Parathyroid adenoma (tissue), 2 donors: ENCODE measurements around the gene PCBP1.

Experiments
- H2AFZ ChIP-seq: fragments of 300-600 bp; sonication (generic); one replicate; pipeline ENCODE4 v1.7.0; 2017; ENCODE audit warnings: antibody characterized with exemption, mild to moderate bottlenecking
- H3K27ac ChIP-seq: fragments of 300-600 bp; sonication (generic); one replicate; pipeline ENCODE4 v1.7.0; 2017
- H3K27me3 ChIP-seq: fragments of 300-600 bp; sonication (generic); one replicate; pipeline ENCODE4 v1.7.0; 2017; ENCODE audit warnings: low read length; ENCODE audit not compliant: control insufficient read depth, insufficient read depth
- H3K36me3 ChIP-seq: fragments of 300-600 bp; sonication (generic); one replicate; pipeline ENCODE4 v1.7.0; 2017; ENCODE audit warnings: low read length; ENCODE audit not compliant: control insufficient read depth, insufficient read depth
- H3K4me1 ChIP-seq: fragments of 300-600 bp; sonication (generic); one replicate; pipeline ENCODE4 v1.7.0; 2017; ENCODE audit warnings: control low read depth
- H3K4me2 ChIP-seq: fragments of 300-600 bp; sonication (generic); one replicate; pipeline ENCODE4 v1.7.0; 2017; ENCODE audit warnings: low read length
- H3K4me3 ChIP-seq: fragments of 300-600 bp; sonication (generic); one replicate; pipeline ENCODE4 v1.7.0; 2017; ENCODE audit warnings: low read depth, low read length
- H3K79me2 ChIP-seq: fragments of 300-600 bp; sonication (generic); one replicate; pipeline ENCODE4 v1.7.0; 2017; ENCODE audit warnings: control low read depth
- H3K9ac ChIP-seq: fragments of 300-600 bp; sonication (generic); one replicate; pipeline ENCODE4 v1.7.0; 2017; ENCODE audit warnings: mild to moderate bottlenecking
- H3K9me3 ChIP-seq: fragments of 300-600 bp; sonication (generic); one replicate; pipeline ENCODE4 v1.7.0; 2017; ENCODE audit warnings: low read length; ENCODE audit not compliant: control insufficient read depth
- CTCF ChIP-seq: fragments of 300-600 bp; sonication (generic); IDR thresholded peaks from one replicate; pipeline ENCODE4 v1.7.0; 2017; ENCODE audit warnings: antibody characterized with exemption, mild to moderate bottlenecking
- donor health status: primary hyperparathyroidism.

The PCBP1 gene

GRCh38 chr2:70061317-70061716 is 26.0 kb upstream of the PCBP1 start:
- Histone ChIP-seq H3K9me3 (no peaks in the 10 kb centered on the region), H3K79me2 (peaks cover 23% of the 10 kb centered on the region), H3K36me3 (no peaks in the 10 kb centered on the region), H3K4me2 (no peak overlapping the region), H2AFZ (no peak overlapping the region), H3K4me3 (no peak overlapping the region), H3K27ac (no peak overlapping the region), H3K4me1 (no peaks in the 10 kb centered on the region), H3K9ac (no peak overlapping the region), H3K27me3 (no peaks in the 10 kb centered on the region)
- TF ChIP-seq CTCF: no peak

- H3K9ac ChIP-seq: no peak overlapping the region
- H3K4me1 ChIP-seq: no peaks in the 10 kb centered on the region
- no peak overlapping the region for H3K27ac ChIP-seq
- no peak for TF ChIP-seq CTCF
- H3K36me3 ChIP-seq: no peaks in the 10 kb centered on the region
- H3K27me3 ChIP-seq: no peaks in the 10 kb centered on the region
- no peak overlapping the region for H3K4me2 ChIP-seq
- H2AFZ ChIP-seq: no peak overlapping the region
- peaks cover 23% of the 10 kb centered on the region for H3K79me2 ChIP-seq
- H3K4me3 ChIP-seq: no peak overlapping the region
- H3K9me3 ChIP-seq: no peaks in the 10 kb centered on the region
These were observed 25.0 kb upstream of the PCBP1 start for GRCh38 chr2:70062270-70062669.

GRCh38 chr2:70068119-70068518 is 19.2 kb upstream of the PCBP1 start:
- Histone ChIP-seq H2AFZ (no peak overlapping the region), H3K27ac (no peak overlapping the region), H3K4me1 (peaks cover 5% of the 10 kb centered on the region), H3K9me3 (no peaks in the 10 kb centered on the region), H3K79me2 (peaks cover 14% of the 10 kb centered on the region), H3K27me3 (no peaks in the 10 kb centered on the region), H3K4me3 (no peak overlapping the region), H3K4me2 (no peak overlapping the region), H3K9ac (no peak overlapping the region), H3K36me3 (no peaks in the 10 kb centered on the region)
- no peak for TF ChIP-seq CTCF

GRCh38 chr2:70069049-70069448 is 18.2 kb upstream of the PCBP1 start:
- no peak for TF ChIP-seq CTCF
- H3K4me1 ChIP-seq: peaks cover 5% of the 10 kb centered on the region
- no peaks in the 10 kb centered on the region for H3K9me3 ChIP-seq
- no peaks in the 10 kb centered on the region for H3K36me3 ChIP-seq
- H2AFZ ChIP-seq: no peak overlapping the region
- H3K4me3 ChIP-seq: no peak overlapping the region
- H3K27ac ChIP-seq: no peak overlapping the region
- peaks cover 8% of the 10 kb centered on the region for H3K79me2 ChIP-seq
- no peak overlapping the region for H3K4me2 ChIP-seq
- H3K27me3 ChIP-seq: no peaks in the 10 kb centered on the region
- H3K9ac ChIP-seq: no peak overlapping the region

GRCh38 chr2:70070542-70071268 is 16.6 kb upstream of the PCBP1 start:
- Histone ChIP-seq H3K4me1 (peaks cover 5% of the 10 kb centered on the region), H3K4me2 (no peak overlapping the region), H3K27ac (peak overlapping the region; percentile 80), H2AFZ (peak overlapping the region; percentile 95), H3K4me3 (peak overlapping the region; percentile 6), H3K27me3 (no peaks in the 10 kb centered on the region), H3K9me3 (no peaks in the 10 kb centered on the region), H3K9ac (no peak overlapping the region), H3K36me3 (no peaks in the 10 kb centered on the region), H3K79me2 (no peaks in the 10 kb centered on the region)
- TF ChIP-seq CTCF: peak; percentile 89
